Esophagus muscularis mucosa (tissue), 3 donors: ENCODE results near the gene C1orf94.

Experiments used
- POLR2A ChIP-seq: fragments of 450-650 bp; IDR thresholded peaks from one replicate; pipeline ENCODE4 v1.6.1; 2017; ENCODE audit warnings: antibody characterized with exemption, moderate library complexity, mild to moderate bottlenecking, low read depth
- TF ChIP-seq, protein P1 (sequence below), 3 experiments: fragments of 200-600 bp in 2 of 3; fragments of 450-650 bp in 1 of 3; sonication (generic) in 2 of 3; IDR thresholded peaks; one replicate each; pipeline ENCODE4 v1.5.1; 2017 to 2019; ENCODE audit warnings: antibody characterized with exemption in 3 of 3, mild to moderate bottlenecking in 2 of 3, moderate library complexity in 1 of 3

DNA sequence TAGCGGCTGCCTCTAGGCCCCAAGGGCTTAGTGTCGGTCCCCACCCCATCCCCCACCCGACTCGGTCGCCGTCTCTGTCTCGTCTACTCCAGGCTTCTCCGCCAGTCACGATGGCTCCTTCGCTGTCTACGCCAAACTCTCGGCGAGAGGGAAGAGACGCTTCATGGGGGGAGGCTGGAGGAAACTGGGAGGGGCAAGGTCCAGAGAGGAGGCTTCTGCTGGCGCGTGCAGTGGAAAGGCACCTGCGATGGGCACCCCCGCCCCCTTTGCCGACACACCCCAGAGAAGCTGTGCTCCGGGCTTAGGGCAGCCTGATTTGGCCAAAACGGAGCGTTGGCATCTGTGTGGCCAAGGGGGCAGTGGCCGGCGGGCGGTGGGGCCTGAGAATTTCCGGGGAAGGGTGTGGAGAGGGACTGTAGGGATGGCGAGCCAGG is 10.5 kb upstream of the C1orf94 start:
- no peak for TF ChIP-seq POLR2A
- TF ChIP-seq, protein P1, sequence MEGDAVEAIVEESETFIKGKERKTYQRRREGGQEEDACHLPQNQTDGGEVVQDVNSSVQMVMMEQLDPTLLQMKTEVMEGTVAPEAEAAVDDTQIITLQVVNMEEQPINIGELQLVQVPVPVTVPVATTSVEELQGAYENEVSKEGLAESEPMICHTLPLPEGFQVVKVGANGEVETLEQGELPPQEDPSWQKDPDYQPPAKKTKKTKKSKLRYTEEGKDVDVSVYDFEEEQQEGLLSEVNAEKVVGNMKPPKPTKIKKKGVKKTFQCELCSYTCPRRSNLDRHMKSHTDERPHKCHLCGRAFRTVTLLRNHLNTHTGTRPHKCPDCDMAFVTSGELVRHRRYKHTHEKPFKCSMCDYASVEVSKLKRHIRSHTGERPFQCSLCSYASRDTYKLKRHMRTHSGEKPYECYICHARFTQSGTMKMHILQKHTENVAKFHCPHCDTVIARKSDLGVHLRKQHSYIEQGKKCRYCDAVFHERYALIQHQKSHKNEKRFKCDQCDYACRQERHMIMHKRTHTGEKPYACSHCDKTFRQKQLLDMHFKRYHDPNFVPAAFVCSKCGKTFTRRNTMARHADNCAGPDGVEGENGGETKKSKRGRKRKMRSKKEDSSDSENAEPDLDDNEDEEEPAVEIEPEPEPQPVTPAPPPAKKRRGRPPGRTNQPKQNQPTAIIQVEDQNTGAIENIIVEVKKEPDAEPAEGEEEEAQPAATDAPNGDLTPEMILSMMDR (IDR thresholded peaks at IDR 0.05) = no peak
